Type B pancreatic cell (in vitro differentiated cells): Measurements from ENCODE around the gene CNST. TPM values are rescaled to one million over a fixed set of nuclear protein-coding genes. Genes with fewer than 3 reads are reported as not detected.

Experiments used
- DNase-seq: peaks from one replicate; pipeline ENCODE4 v3.0.0; 2021; ENCODE audit warnings: mixed read lengths; ENCODE audit not compliant: unreplicated experiment; ENCODE audit errors: extremely low spot score
- H3K27ac Mint-ChIP-seq: 2 replicates; pipeline ENCODE4 v1.8.0; 2021; ENCODE audit warnings: mild to moderate bottlenecking, mixed read lengths
- H3K27me3 Mint-ChIP-seq: 2 replicates; pipeline ENCODE4 v1.8.0; 2021; ENCODE audit warnings: mixed read lengths
- H3K36me3 Mint-ChIP-seq: 2 replicates; pipeline ENCODE4 v1.8.0; 2021; ENCODE audit warnings: mixed read lengths
- H3K4me1 Mint-ChIP-seq: one replicate; pipeline ENCODE4 v1.8.0; 2021; ENCODE audit warnings: mixed read lengths; ENCODE audit not compliant: unreplicated experiment
- H3K4me3 Mint-ChIP-seq: 2 replicates; pipeline ENCODE4 v1.8.0; 2021; ENCODE audit warnings: mild to moderate bottlenecking, mixed read lengths
- H3K9me3 Mint-ChIP-seq: 2 replicates; pipeline ENCODE4 v1.8.0; 2021; ENCODE audit warnings: mixed read lengths
- CTCF ChIP-seq: fragments of 200-600 bp; sonication (generic); conservative IDR thresholded peaks from 2 replicates; pipeline ENCODE4 v1.5.0; 2021; ENCODE audit warnings: antibody characterized with exemption, mild to moderate bottlenecking
- total RNA-seq: library from RNA; stranded (reverse); gene quantifications from 2 replicates; pipeline ENCODE4 v1.2.1, GENCODE V29; 2021; ENCODE audit warnings: low replicate concordance

The CNST gene
- total RNA-seq, 1 donor from 2014 or later: 17.9 TPM

- H3K27ac Mint-ChIP-seq: no peak overlapping the region
- H3K9me3 Mint-ChIP-seq: no peaks in the 10 kb centered on the region
- DNase-seq: no peak
- H3K4me1 Mint-ChIP-seq: peaks cover 3% of the 10 kb centered on the region
- H3K27me3 Mint-ChIP-seq: no peaks in the 10 kb centered on the region
- no peak overlapping the region for H3K4me3 Mint-ChIP-seq
- TF ChIP-seq CTCF: no peak
- peaks cover 7% of the 10 kb centered on the region for H3K36me3 Mint-ChIP-seq
Observed at GRCh38 chr1:246669659-246670058, 103.4 kb downstream of the CNST start.

GRCh38 chr1:246674049-246674448, 107.8 kb downstream of the CNST start:
- Mint-ChIP-seq H3K4me3 (no peak overlapping the region), H3K4me1 (peaks cover 7% of the 10 kb centered on the region), H3K9me3 (peaks cover 5% of the 10 kb centered on the region), H3K27me3 (no peaks in the 10 kb centered on the region), H3K36me3 (peaks cover 3% of the 10 kb centered on the region), H3K27ac (no peak overlapping the region)
- TF ChIP-seq CTCF: no peak
- no peak for DNase-seq

- Mint-ChIP-seq H3K4me3 (no peak overlapping the region), H3K9me3 (peaks cover 5% of the 10 kb centered on the region), H3K36me3 (no peaks in the 10 kb centered on the region), H3K4me1 (peaks cover 37% of the 10 kb centered on the region), H3K27ac (peak overlapping the region; percentile 40), H3K27me3 (no peaks in the 10 kb centered on the region)
- no peak for TF ChIP-seq CTCF
- no peak for DNase-seq
Observed at GRCh38 chr1:246677842-246678241, 111.6 kb downstream of the CNST start.

GRCh38 chr1:246678816-246679793, 112.8 kb downstream of the CNST start:
- peaks cover 37% of the 10 kb centered on the region for H3K4me1 Mint-ChIP-seq
- no peak for TF ChIP-seq CTCF

GRCh38 chr1:246679794-246680177, 113.5 kb downstream of the CNST start:
- TF ChIP-seq CTCF: no peak
- Mint-ChIP-seq H3K4me1 (peaks cover 37% of the 10 kb centered on the region), H3K27ac (peak overlapping the region; percentile 62), H3K9me3 (peaks cover 5% of the 10 kb centered on the region), H3K4me3 (no peak overlapping the region), H3K27me3 (no peaks in the 10 kb centered on the region), H3K36me3 (no peaks in the 10 kb centered on the region)
- DNase-seq: no peak

More at GRCh38 chr1:246678816-246679793, 112.8 kb downstream of the CNST start:
- H3K4me3 Mint-ChIP-seq: no peak overlapping the region
- H3K36me3 Mint-ChIP-seq: no peaks in the 10 kb centered on the region
- DNase-seq: no peak
- no peaks in the 10 kb centered on the region for H3K27me3 Mint-ChIP-seq
- peaks cover 5% of the 10 kb centered on the region for H3K9me3 Mint-ChIP-seq
- H3K27ac Mint-ChIP-seq: peak overlapping the region; percentile 62
